GM18498 (cell line): ENCODE results near the gene ACOT11.
"Not testable (repeated sequence)": the region's sequence is repeated elsewhere in the genome, so short reads cannot be mapped to it uniquely, and the experiment has no call there.

Experiments
- ATAC-seq: cut with Tn5 transposase; IDR thresholded peaks from one replicate; pipeline ENCODE4 v1.9.1; 2021; ENCODE audit warnings: mild to moderate bottlenecking, moderate library complexity; ENCODE audit not compliant: unreplicated experiment

ACOT11 gene

DNA sequence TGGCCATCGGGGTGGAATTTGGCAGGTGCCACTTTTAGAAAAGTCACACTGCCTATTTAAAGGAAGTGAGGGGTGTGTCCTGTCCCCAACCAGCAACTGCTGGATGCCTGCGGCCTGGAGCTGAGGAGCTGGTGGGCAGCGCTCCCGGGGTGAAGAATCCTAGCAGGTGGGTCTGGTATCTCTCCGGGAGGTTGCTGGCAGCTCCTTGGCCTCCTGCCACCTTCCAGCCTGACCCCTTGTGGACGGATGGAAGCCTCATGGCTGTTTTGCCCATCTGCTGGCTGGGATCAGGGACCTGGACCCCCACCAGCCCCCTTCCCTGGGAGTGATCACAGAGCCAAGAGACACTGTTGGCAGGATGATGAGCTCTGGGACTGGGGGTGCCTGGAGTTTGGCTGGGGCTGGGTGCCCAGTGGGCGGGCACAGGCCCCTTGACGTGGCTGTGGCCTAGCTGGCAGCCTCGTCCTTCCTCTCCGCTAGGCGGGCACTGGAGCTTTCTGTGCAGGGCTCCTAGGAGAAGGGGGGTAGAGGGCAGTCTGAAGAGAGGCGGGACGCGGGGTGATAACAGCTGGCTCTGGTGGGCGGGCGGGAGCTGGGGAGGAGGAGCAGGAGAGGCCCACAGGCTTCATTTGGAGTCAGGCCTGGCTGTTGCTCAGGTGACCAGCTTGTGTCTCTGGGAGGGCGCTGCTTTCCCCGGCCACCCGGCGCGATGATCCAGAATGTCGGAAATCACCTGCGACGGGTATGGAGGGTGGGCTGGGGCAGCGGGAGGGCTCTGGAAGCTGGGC lies at the start of gene ACOT11:
Gene ACOT11, plus strand, starts transcription at position 628 of the 788 bp plus-strand sequence. Its CDS starts 82 bp downstream, at position 710.
- ATAC-seq: no peak

DNA sequence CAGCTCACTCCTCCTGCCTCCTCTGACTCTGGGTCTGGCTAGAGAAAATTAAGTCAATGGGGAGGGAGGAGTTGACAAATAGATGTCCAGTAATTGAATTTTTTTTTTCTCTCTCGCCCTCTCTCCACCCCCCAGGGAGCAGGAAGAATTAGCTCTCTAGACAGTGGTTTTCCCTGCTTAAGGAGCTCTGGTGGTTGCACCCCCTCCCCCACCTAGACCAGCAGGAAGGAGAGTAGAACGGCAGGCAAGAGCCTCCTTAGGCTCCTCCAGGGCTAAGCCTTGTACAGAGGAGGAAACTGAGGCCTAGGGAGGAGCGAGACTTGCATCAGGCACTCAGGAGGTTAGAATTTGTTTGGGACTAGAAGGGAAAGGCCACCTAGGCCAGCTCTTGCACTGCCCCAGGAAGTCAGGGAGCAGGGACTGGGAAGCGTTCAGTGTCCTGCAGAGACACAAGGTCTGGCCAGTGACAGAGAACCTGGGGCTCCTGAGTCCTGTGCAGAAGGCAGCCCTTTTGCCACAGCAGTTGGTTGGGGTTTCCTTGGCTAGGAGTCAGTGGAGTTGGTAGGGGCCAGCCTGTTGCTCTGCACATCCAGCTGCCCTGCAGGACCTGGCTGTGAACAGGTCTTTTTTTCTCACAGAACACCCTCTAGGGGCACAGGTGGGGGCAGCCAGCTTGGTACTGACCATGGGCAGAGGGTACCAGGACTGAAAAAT lies 49.5 kb upstream of the ACOT11 start:
- no peak for ATAC-seq

DNA sequence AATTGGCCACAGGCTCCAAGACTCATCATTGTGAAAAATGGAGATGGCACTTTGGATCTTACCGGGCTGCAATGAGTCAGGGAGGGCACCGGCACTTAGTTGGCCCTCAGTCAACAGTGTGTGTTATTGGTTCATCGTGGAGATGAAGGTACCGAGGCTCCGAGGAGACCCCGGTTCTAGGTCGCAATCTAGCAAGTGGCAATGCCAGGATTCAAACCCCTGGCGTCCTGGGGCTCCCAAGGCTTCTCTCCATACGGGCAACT lies 49.0 kb upstream of the ACOT11 start:
- no peak for ATAC-seq

- ATAC-seq: no peak
These were observed 48.5 kb upstream of the ACOT11 start for GRCh38 chr1:54499360-54500106.

DNA sequence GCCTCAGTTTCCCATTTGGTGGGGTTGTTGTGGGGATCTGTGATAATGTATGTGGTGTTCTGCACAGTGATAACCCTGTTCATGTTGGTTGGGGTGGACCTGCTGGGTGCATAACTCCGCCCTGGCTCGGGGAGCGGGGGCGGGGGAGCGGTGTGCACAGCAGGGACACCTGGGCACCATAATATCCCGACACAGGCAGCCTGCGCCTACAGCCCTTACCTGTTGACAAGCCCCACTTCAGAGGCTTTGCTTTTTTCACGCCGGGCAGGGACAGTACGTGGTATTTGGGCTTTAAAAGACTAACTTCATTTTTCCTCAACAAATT lies 48.0 kb upstream of the ACOT11 start:
- ATAC-seq: no peak

GRCh38 chr1:54501849-54502248 lies 46.2 kb upstream of the ACOT11 start:
- ATAC-seq: no peak

DNA sequence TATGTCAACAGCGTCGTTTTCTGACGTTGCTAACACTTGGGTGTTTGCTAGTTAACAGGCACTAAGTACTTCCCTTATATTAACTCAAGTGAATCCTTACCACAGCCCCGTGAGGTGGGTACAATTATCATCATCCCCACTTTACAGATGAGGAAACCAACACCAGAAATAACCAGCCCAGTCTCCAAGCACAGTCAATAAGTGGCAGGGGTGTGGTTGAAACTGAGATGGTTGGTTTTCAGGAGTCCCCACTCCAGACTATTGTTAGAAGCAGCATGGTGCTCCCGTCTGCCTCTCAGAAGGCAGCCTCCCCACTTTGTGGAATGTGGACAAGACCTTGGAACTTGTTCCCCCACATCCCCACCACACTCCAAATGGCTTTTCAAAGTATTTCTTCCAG lies 45.7 kb upstream of the ACOT11 start:
- ATAC-seq: no peak

- no peak for ATAC-seq
These were observed 41.4 kb upstream of the ACOT11 start for GRCh38 chr1:54506594-54506993.

- ATAC-seq: no peak
These were observed 40.8 kb upstream of the ACOT11 start for GRCh38 chr1:54507033-54507870.

DNA sequence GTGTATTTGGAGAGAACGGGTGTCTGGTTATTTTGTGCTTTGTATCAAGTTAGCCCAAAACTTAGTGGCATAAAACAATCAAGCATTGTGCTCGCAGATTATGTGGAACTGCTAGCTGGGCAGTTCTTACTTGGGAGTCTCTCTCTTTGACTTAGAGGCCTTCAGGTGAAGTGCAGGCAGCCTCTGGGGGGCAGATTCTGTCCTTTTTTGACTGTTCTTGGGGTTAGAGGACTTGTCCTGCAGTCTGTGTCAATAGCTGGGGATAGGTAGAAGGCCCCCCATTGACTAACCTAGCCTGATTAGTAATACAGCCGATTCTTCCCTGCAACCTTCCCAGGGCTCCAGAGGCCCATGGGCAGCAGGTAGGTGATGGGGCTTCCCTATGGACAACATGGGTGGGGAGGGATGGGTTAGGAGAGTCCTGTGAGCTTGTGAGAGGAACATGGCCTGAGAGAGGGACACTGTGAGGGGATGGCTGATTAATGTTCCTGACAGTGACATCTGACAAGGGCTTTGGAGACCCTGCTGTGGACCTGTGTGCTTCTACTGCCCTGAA lies 37.2 kb upstream of the ACOT11 start:
- ATAC-seq: no peak

GRCh38 chr1:54513921-54514580 lies 34.0 kb upstream of the ACOT11 start:
- not testable (repeated sequence) for ATAC-seq

- ATAC-seq: no peak
These were observed 31.6 kb upstream of the ACOT11 start for GRCh38 chr1:54516249-54516920.

DNA sequence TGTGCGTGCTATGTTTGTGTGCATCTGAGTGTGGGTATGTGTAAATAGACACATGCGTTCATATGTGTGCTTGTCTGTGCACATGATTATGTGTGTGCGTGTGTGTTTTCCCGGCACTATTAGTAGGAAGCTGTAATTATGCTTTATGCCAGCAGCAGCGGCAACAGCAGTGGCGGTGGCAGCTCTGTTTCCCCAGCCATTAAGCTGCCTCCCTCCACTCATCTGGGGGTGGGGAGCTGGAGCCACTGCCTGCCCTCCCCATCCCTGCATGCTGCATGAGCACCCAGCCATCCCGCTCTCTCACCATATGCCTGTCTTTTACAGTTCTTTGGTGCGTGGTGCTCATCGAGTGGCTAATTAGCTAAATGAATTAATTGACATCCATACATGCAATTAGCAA lies 30.5 kb upstream of the ACOT11 start:
- no peak for ATAC-seq

DNA sequence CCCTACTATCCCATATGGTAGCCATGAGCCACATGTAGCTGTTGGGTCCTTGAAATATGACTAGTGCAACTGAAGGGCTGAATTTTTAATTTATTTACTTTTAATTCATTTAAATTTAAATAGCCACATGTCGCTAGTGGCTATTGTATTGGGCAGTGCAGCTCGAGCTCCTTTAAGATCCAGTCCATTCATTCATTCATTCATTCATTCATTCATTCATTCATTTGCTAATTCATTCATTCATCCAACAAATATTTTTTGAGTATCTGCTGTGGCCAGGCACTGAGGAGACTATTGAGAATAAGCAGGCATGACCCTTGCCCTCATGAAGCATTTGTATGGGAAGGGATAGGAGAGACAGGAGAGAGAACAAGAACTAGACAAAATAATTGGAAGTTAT lies 29.5 kb upstream of the ACOT11 start:
- no peak for ATAC-seq

- ATAC-seq: no peak
These were observed 28.3 kb upstream of the ACOT11 start for GRCh38 chr1:54519709-54520108.

DNA sequence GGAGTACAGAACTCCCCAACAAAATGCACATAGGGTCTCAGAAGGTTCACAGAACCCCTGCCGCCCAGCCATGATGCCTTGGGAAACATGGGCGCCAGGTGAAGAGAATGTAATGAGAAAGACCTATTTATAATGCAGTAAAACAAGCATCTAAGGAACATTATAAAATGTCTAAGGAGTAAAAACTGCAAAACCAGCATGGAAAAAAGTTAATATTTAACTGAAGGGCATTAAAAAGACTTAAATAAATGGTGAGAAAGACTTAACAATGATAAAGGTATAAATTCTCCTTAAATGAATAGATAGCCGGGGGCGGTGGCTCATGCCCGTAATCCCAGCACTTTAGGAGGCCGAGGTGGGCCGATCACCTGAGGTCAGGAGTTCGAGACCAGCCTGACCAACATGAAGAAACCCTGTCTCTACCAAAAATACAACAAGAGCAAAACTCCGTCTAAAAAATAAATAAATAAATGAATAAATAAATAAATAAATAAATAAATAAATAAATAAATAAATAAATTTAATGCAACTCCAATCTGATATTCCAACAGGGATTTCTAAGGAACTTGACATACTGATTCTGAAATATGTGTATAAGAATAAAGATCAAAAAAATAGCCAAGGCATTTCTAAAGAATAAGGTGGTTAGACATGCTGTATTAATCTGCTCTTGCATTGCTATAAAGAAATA lies 27.3 kb upstream of the ACOT11 start:
- ATAC-seq: no peak

DNA sequence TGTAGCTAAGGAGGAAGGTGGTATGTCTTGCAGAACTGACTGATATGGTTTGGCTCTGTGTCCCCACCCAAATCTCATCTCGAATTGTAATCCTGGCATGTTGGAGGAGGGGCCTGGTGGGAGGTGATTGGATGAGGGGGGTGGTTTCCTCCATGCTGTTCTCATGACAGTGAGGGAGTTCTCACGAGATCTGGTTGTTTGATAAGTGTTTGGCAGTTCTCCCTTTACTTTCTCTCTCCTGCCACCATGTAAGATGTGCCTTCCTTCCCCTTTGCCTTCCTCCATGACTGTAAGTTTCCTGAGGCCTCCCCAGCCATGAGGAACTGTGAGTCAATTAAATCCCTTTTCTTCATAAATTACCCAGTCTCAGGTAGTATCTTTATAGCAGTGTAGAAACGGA lies 21.5 kb upstream of the ACOT11 start:
- ATAC-seq: not testable (repeated sequence)

DNA sequence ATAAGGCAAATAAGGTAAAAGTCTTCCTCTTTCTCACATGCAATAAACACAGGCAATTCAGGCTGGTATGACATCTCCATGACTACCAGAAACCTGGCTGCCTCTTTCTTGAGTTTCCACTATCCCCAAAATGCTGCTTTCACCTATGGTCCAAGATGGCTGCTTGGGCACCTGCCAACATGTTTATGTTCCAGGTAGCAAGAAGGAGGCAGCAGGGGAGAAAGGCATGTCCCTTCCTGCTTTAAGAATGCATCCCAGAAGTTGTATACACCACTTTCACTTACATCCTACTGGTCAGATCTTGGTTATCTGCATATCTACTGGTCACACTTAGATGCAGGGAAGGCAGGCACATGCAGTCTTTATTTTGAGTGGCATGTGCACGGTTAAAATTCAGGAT lies 19.4 kb upstream of the ACOT11 start:
- no peak for ATAC-seq

DNA sequence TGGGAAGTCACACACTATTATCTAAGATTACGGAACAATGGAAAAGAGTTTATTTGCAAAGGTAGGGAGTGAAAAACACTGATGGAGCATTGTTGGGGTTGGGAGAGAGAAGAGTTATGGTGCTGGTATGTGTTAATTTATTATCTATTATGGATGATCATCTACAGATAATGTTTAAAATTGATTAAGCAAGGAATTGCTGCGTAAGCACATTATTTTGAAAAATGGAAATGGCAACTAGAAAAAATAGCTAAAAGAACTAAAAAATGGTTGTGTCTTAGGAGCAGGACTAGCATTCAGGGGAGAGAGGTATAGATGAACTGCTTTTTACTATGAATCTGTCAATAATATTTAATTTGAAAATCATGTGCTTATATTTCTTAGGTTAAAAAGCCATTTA lies 16.0 kb upstream of the ACOT11 start:
- no peak for ATAC-seq
